OCI-LY3 (cell line): Measurements from ENCODE around the gene ZP2.
"Not testable (repeated sequence)": the region's sequence is repeated elsewhere in the genome, so short reads cannot be mapped to it uniquely, and the experiment has no call there.

Experiments
- H2AFZ ChIP-seq: fragments of 200-600, 300-600 bp; shearing (Covaris generic); 2 replicates; pipeline ENCODE4 v1.6.0; 2014; ENCODE audit warnings: antibody characterized with exemption, low read depth, low read length
- H3K27ac ChIP-seq: fragments of 200-600, 300-600 bp; sonication (generic); 2 replicates; pipeline ENCODE4 v1.5.1; 2014; ENCODE audit warnings: mild to moderate bottlenecking, low read length, moderate library complexity, mixed read lengths
- H3K27me3 ChIP-seq: fragments of 200-600, 300-600 bp; sonication (generic); 2 replicates; pipeline ENCODE4 v1.6.1; 2014; ENCODE audit warnings: low read depth, low read length, mixed read lengths
- H3K36me3 ChIP-seq: fragments of 200-600, 300-600 bp; sonication (generic); replicated peaks from 2 replicates; pipeline ENCODE3; 2014; ENCODE audit warnings: low read depth, low read length, mixed read lengths
- H3K4me1 ChIP-seq: fragments of 300-600, 200-600 bp; sonication (generic); 2 replicates; pipeline ENCODE4 v1.6.1; 2014; ENCODE audit warnings: low read length, mixed read lengths
- H3K4me2 ChIP-seq: fragments of 200-600, 300-600 bp; sonication (generic); 2 replicates; pipeline ENCODE4 v1.6.1; 2014; ENCODE audit warnings: low read length, mixed read lengths
- H3K4me3 ChIP-seq: fragments of 300-600, 200-600 bp; sonication (generic); 2 replicates; pipeline ENCODE4 v1.5.1; 2014; ENCODE audit warnings: antibody characterized with exemption, mild to moderate bottlenecking, low read length, moderate library complexity
- H3K79me2 ChIP-seq: fragments of 300-600, 200-600 bp; shearing (Covaris generic); 2 replicates; pipeline ENCODE4 v1.6.1; 2014; ENCODE audit warnings: mild to moderate bottlenecking, low read length, mixed read lengths
- H3K9ac ChIP-seq: fragments of 300-600, 200-600 bp; shearing (Covaris generic); 2 replicates; pipeline ENCODE4 v1.6.0; 2014; ENCODE audit warnings: mild to moderate bottlenecking, low read length, moderate library complexity
- H3K9me3 ChIP-seq: fragments of 200-600, 300-600 bp; shearing (Covaris generic); 2 replicates; pipeline ENCODE4 v1.6.1; 2014; ENCODE audit warnings: low read length, mixed read lengths; ENCODE audit not compliant: insufficient read depth
- H4K20me1 ChIP-seq: fragments of 200-600, 300-600 bp; sonication (generic); 2 replicates; pipeline ENCODE4 v1.6.1; 2016; ENCODE audit warnings: low read length, mixed read lengths; ENCODE audit not compliant: insufficient read depth
- EZH2phosphoT487 ChIP-seq: fragments of 200-600 bp; shearing (Covaris generic); IDR thresholded peaks from 2 replicates; pipeline ENCODE4 v1.6.1; 2018; ENCODE audit warnings: antibody characterized with exemption, mixed run types, low read depth
- TF ChIP-seq, protein P1 (sequence below): fragments of 200-600, 300-600 bp; sonication (generic); IDR thresholded peaks from 2 replicates; pipeline ENCODE4 v1.5.1; 2014; ENCODE audit warnings: antibody characterized with exemption, low read length, low read depth

The ZP2 gene

DNA sequence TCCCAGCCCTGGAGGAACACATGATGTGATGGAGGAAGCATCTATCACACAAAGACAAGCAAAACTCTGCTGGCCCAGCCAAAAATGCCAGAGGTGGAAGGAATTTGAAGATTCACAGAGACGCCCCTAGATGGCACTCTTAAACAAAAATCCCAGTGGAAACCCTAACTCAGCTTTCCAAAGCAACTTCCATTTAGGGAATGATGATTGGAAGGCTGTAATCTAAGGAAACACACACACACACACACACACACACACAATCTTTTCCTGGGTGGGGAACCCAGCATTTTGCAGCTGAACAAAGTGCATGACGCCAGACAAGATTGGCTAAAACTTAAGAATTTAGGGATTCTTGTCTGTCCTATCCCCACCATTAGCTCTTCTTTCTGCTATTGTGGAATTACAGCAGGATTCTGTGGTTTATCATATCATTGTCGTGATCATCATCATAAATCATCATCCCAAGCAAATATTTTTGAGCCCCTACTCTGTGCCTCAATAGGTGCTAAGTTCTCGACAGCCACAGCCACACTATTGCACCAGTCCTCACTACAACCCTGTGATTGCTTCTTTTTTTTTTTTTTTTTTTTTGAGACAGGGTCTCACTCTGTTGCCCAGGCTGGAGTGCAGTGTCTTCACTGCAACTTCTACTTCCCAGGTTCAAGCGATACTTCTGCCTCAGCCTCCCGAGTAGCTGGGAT, 54.5 kb downstream of the ZP2 start:
- peaks cover 8% of the 10 kb centered on the region; the same call in 1 of the 2 replicates for H4K20me1 ChIP-seq
- H3K4me3 ChIP-seq = no peak overlapping the region
- no peak overlapping the region for H2AFZ ChIP-seq
- H3K27ac ChIP-seq = no peak overlapping the region
- H3K4me2 ChIP-seq = no peak overlapping the region
- H3K79me2 ChIP-seq = peaks cover 14% of the 10 kb centered on the region
- H3K9me3 ChIP-seq = no peaks in the 10 kb centered on the region
- no peak overlapping the region for H3K9ac ChIP-seq
- no peaks in the 10 kb centered on the region for H3K27me3 ChIP-seq
- H3K4me1 ChIP-seq = peaks cover 17% of the 10 kb centered on the region
- TF ChIP-seq, protein P1, sequence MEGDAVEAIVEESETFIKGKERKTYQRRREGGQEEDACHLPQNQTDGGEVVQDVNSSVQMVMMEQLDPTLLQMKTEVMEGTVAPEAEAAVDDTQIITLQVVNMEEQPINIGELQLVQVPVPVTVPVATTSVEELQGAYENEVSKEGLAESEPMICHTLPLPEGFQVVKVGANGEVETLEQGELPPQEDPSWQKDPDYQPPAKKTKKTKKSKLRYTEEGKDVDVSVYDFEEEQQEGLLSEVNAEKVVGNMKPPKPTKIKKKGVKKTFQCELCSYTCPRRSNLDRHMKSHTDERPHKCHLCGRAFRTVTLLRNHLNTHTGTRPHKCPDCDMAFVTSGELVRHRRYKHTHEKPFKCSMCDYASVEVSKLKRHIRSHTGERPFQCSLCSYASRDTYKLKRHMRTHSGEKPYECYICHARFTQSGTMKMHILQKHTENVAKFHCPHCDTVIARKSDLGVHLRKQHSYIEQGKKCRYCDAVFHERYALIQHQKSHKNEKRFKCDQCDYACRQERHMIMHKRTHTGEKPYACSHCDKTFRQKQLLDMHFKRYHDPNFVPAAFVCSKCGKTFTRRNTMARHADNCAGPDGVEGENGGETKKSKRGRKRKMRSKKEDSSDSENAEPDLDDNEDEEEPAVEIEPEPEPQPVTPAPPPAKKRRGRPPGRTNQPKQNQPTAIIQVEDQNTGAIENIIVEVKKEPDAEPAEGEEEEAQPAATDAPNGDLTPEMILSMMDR = peak; percentile 78
- TF ChIP-seq EZH2phosphoT487 = no peak
- H3K36me3 ChIP-seq = peaks cover 12% of the 10 kb centered on the region

DNA sequence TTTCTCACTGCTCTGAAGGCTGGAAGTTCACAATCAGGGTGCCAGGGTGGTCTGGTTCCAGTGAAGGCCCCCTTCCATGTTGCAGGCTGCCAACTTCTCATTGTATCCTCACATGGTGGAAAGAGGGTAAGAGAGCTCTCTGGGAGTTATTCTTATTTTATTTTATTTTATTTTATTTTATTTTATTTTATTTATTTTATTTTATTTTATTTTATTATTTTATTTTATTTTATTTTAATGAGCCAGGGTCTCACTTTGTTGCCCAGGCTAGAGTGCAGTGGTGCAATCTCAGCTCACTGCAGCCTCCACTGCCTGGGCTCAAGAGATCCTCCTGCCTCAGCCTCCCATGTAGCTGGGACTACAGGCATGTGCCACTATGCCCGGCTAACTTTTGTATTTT, 55.4 kb downstream of the ZP2 start:
- not testable (repeated sequence) for H3K4me3 ChIP-seq, H2AFZ ChIP-seq, H3K4me2 ChIP-seq, H3K27me3 ChIP-seq, H3K36me3 ChIP-seq, H3K9me3 ChIP-seq, H3K9ac ChIP-seq, H4K20me1 ChIP-seq, H3K27ac ChIP-seq
- peaks cover 17% of the 10 kb centered on the region for H3K4me1 ChIP-seq
- peaks cover 14% of the 10 kb centered on the region for H3K79me2 ChIP-seq

DNA sequence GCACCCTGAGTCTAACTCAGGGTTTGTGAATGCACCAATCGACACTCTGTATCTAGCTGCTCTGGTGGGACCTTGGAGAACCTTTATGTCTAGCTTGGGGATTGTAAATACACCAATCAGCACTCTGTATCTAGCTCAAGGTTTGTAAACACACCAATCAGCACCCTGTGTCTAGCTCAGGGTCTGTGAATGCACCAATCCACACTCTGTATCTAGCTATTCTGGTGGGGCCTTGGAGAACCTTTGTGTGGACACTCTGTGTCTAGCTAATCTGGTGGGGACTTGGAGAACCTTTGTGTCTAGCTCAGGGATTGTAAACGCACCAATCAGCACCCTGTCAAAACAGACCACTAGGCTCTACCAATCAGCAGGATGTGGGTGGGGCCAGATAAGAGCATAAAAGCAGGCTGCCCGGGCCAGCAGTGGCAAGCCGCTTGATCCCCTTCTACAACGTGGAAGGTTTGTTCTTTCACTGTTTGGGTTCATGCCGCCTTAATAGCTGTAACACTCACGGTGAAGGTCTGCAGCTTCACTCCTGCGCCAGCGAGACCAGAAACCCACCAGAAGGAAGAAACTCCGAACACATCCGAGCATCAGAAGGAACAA, 58.1 kb downstream of the ZP2 start:
- not testable (repeated sequence) for H3K4me2 ChIP-seq, H4K20me1 ChIP-seq, H3K9ac ChIP-seq, H3K27ac ChIP-seq, H3K4me1 ChIP-seq, H3K9me3 ChIP-seq, H3K79me2 ChIP-seq, H3K36me3 ChIP-seq, H2AFZ ChIP-seq, H3K4me3 ChIP-seq
- peaks cover 14% of the 10 kb centered on the region for H3K27me3 ChIP-seq

DNA sequence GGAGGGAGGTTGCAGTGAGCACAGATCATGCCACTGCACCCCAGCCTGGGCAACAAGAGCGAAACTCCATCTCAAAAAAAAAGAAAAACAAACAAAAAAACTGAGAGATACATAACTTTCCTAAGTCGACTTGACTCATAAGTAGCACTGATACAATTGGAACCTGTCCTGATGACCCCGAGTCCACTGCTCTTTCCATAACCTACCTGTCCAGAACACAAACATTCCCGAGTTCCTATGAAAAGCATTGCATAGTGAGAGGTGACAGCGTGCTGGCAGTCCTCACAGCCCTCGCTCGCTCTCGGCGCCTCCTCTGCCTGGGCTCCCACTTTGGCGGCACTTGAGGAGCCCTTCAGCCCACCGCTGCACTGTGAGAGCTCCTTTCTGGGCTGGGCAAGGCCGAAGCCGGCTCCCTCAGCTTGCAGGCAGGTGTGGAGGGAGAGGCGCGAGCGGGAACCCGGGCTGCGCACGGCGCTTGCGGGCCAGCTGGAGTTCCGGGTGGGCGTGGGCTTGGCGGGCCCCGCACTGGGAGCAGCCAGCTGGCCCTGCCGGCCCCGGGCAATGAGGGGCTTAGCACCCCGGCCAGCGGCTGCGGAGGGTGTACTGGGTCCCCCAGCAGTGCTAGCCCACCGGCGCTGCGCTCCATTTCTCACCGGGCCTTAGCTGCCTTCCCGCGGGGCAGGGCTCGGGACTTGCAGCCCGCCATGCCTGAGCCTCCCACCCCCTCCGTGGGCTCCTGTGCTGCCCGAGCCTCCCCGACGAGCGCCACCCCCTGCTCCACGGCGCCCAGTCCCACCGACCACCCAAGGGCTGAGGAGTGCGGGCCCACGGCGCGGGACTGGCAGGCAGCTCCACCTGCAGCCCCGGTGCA, 59.0 kb downstream of the ZP2 start:
- not testable (repeated sequence) for H3K36me3 ChIP-seq, H4K20me1 ChIP-seq, H3K79me2 ChIP-seq, H3K4me2 ChIP-seq, H3K4me3 ChIP-seq, H2AFZ ChIP-seq, H3K27ac ChIP-seq, H3K4me1 ChIP-seq, H3K9ac ChIP-seq, H3K9me3 ChIP-seq
- peaks cover 22% of the 10 kb centered on the region for H3K27me3 ChIP-seq

DNA sequence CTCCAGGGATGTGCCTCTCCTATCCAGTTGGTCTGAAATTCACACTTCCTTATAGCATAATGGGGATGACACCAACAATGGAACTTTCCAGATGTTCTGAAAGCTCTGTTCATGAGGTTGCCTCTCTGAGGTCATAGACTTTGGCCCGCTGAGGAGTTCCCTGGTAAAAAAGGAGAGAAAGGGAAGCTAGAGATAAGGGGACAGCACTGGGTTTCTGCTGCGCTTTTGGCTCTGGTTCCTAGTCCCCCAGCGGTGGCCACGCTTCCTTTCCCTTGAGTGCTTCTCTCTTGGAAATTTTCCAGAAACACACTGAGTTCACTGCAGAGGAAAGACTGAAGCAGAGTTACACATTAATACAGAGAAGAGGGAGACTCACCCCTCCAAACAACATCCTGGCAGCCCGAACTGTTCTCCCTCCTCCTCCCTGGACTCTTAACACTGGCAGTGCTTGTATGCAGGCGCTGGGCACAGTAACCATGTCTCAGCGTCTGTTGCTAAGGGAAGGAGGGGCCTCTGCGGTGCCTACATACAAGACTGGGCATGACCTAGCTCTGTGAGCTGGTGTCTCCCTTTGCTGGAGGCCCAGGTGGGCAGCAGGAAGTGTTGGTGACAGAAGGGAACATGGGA, 60.9 kb downstream of the ZP2 start, which contains the start of gene DNAH3:
Gene DNAH3 (minus strand): TSS at position 472 of the 627 bp plus-strand sequence. CDS start 527 bp downstream, outside the sequence.
- no peak within 1 kb of the TSS for H3K4me3 ChIP-seq
- no peaks in the 10 kb centered on the region for H4K20me1 ChIP-seq
- H3K9ac ChIP-seq = no peak within 1 kb of the TSS
- H3K79me2 ChIP-seq = no peaks in the 10 kb centered on the region
- H3K4me1 ChIP-seq = no peaks in the 10 kb centered on the region
- no peak within 1 kb of the TSS for H2AFZ ChIP-seq
- no peak for TF ChIP-seq EZH2phosphoT487
- TF ChIP-seq, protein P1 = no peak
- no peak within 1 kb of the TSS for H3K4me2 ChIP-seq
- H3K9me3 ChIP-seq = no peaks in the 10 kb centered on the region
- peaks cover 30% of the 10 kb centered on the region for H3K27me3 ChIP-seq
- no peaks in the 10 kb centered on the region for H3K36me3 ChIP-seq
- H3K27ac ChIP-seq = no peak within 1 kb of the TSS
